Testis (tissue), 3 donors: ENCODE data around the gene TEAD1. TPM values are rescaled to one million over a fixed set of nuclear protein-coding genes. Genes with fewer than 3 reads are reported as not detected.

Experiments used
- DNase-seq: peaks from one replicate; pipeline ENCODE4 v3.0.0-alpha.2; 2019
- H3K27ac ChIP-seq, 2 donors: fragments of 200-600 bp; sonication (generic); one replicate each; pipeline ENCODE4 v1.5.1; 2019
- H3K27me3 ChIP-seq: fragments of 200-600 bp; sonication (generic); one replicate; pipeline ENCODE4 v1.5.1; 2019
- H3K36me3 ChIP-seq: fragments of 200-600 bp; sonication (generic); one replicate; pipeline ENCODE4 v1.5.1; 2017; ENCODE audit warnings: low read depth; ENCODE audit errors: missing control alignments
- H3K4me1 ChIP-seq: fragments of 200-600 bp; sonication (generic); one replicate; pipeline ENCODE4 v1.5.1; 2019
- H3K4me3 ChIP-seq, 2 donors: fragments of 200-600 bp; sonication (generic); one replicate each; pipeline ENCODE4 v1.5.1; 2017 to 2019
- H3K9me3 ChIP-seq: fragments of 200-600 bp; sonication (generic); one replicate; pipeline ENCODE4 v1.5.1; 2017
- POLR2A ChIP-seq: fragments of 450-650 bp; IDR thresholded peaks from one replicate; pipeline ENCODE4 v1.6.1; 2017; ENCODE audit warnings: antibody characterized with exemption, mild to moderate bottlenecking, moderate library complexity
- whole genome bisulfite sequencing, 2 donors: methylation state at CpG; one replicate each; pipeline ENCODE4 v1.1.5; 2018; 5-methylcytosine and 5-hydroxymethylcytosine counted together
- intact Hi-C: fragments of 100-400 bp; cut with DNase I; formaldehyde crosslinking; loops from one replicate; pipeline ENCODE4 v1.15.1; 2023; ENCODE audit warnings: low total_unique reads
- polyA plus RNA-seq: library from polyadenylated mRNA; stranded (reverse); fragments of 350-450 nt; fragmentation: Illumina TruSeq; extraction: RNeasy Lipid Tissue Mini Kit (QIAGEN cat#74804); gene quantifications from one replicate; pipeline ENCODE4 v1.2.3, GENCODE V29; 2014; ENCODE audit warnings: low read depth, low replicate concordance; ENCODE audit not compliant: insufficient read depth
- small RNA-seq, 2 donors: library from RNA; depleted of rRNA; stranded (forward); fragments of <200 nt; gene quantifications; one replicate each; pipeline ENCODE3, GENCODE V24; 2016
- total RNA-seq, 2 donors: library from RNA; depleted of rRNA; stranded (reverse); fragments of >200 nt; gene quantifications; one replicate each; pipeline ENCODE4 v1.2.3, GENCODE V29; 2016
- TF ChIP-seq, protein P1 (sequence below), 3 experiments: fragments of 450-650 bp in 2 of 3; fragments of 200-600 bp in 1 of 3; sonication (generic) in 1 of 3; IDR thresholded peaks; one replicate each; pipeline ENCODE4 v1.5.1; 2016 to 2019; ENCODE audit warnings: antibody characterized with exemption in 3 of 3, mild to moderate bottlenecking in 2 of 3, moderate library complexity in 1 of 3

The TEAD1 gene
- total and polyA plus RNA-seq, 3 donors from 2014 or later, result 24.6 to 78.1 (median 63.5) TPM

DNA sequence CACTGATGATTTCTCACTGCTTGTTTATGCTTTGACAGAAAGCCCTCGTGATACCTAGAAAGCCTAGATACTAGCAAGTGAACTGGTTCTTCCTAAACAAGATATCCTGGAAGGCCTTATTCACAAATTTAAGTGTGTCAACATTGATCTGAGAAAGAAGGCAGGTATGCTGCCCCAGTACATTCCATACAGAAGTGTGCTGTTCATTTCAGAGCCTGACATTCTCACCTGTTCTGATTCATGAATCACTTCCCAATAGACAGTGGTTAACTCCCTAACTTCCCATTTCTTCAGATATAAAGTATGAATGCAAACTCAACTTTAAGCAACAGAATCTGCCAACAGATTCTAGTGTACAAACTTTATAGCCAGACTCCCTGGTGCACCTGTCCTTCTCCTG is 319.4 kb downstream of the TEAD1 start:
- intact Hi-C loops, result no loop called here

More for the DNA sequence above, 319.4 kb downstream of the TEAD1 start:
- TF ChIP-seq POLR2A, result no peak
- TF ChIP-seq, protein P1, sequence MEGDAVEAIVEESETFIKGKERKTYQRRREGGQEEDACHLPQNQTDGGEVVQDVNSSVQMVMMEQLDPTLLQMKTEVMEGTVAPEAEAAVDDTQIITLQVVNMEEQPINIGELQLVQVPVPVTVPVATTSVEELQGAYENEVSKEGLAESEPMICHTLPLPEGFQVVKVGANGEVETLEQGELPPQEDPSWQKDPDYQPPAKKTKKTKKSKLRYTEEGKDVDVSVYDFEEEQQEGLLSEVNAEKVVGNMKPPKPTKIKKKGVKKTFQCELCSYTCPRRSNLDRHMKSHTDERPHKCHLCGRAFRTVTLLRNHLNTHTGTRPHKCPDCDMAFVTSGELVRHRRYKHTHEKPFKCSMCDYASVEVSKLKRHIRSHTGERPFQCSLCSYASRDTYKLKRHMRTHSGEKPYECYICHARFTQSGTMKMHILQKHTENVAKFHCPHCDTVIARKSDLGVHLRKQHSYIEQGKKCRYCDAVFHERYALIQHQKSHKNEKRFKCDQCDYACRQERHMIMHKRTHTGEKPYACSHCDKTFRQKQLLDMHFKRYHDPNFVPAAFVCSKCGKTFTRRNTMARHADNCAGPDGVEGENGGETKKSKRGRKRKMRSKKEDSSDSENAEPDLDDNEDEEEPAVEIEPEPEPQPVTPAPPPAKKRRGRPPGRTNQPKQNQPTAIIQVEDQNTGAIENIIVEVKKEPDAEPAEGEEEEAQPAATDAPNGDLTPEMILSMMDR (IDR thresholded peaks at IDR 0.05), result no peak
- H3K36me3 ChIP-seq, result no peaks in the 10 kb centered on the region
- 83 to 100% methylated on average over 1 of the region's 1 CpG for WGBS, 2 donors
- H3K27me3 ChIP-seq, result no peaks in the 10 kb centered on the region
- H3K9me3 ChIP-seq, result no peaks in the 10 kb centered on the region
- H3K27ac ChIP-seq, result no peak overlapping the region
- no peak for DNase-seq
- H3K4me3 ChIP-seq, result no peak overlapping the region
- no peaks in the 10 kb centered on the region for H3K4me1 ChIP-seq

Small RNA genes within 50 kb of the gene (small RNA-seq; reads per million reads assigned to genes)
- gene RF00424, result 0 reads per million in 2 donors
